NCI-H1436 (cell line): Measurements from ENCODE around the gene STXBP6.

Source experiments
- DNase-seq: peaks from one replicate; lab custom pipeline; 2025; lab: John Stamatoyannopoulos, UW

The STXBP6 gene

GRCh38 chr14:24885410-24885913, 164.5 kb downstream of the STXBP6 start:
- DNase-seq, result no peak

GRCh38 chr14:24883576-24883975, 166.4 kb downstream of the STXBP6 start:
- DNase-seq, result no peak

GRCh38 chr14:24881116-24881893, 168.6 kb downstream of the STXBP6 start:
- no peak for DNase-seq

- no peak for DNase-seq
Observed at GRCh38 chr14:24880689-24881088, 169.3 kb downstream of the STXBP6 start.

GRCh38 chr14:24879661-24880386, 170.1 kb downstream of the STXBP6 start:
- no peak for DNase-seq

- DNase-seq, result no peak
Observed at GRCh38 chr14:24876996-24877395, 173.0 kb downstream of the STXBP6 start.

GRCh38 chr14:24875991-24876878, 173.7 kb downstream of the STXBP6 start:
- DNase-seq, result peak; percentile 29

GRCh38 chr14:24875203-24875838, 174.6 kb downstream of the STXBP6 start:
- no peak for DNase-seq

- no peak for DNase-seq
Observed at GRCh38 chr14:24874514-24875202, 175.3 kb downstream of the STXBP6 start.

- DNase-seq, result no peak
Observed at GRCh38 chr14:24873551-24873950, 176.4 kb downstream of the STXBP6 start.

- no peak for DNase-seq
Observed at GRCh38 chr14:24870949-24871701, 178.8 kb downstream of the STXBP6 start.

- no peak for DNase-seq
Observed at GRCh38 chr14:24868389-24868788, 181.6 kb downstream of the STXBP6 start.

GRCh38 chr14:24866067-24866639, 183.8 kb downstream of the STXBP6 start:
- DNase-seq, result no peak

GRCh38 chr14:24863968-24864684, 185.8 kb downstream of the STXBP6 start:
- DNase-seq, result no peak

- no peak for DNase-seq
Observed at GRCh38 chr14:24861083-24861630, 188.8 kb downstream of the STXBP6 start.

GRCh38 chr14:24859559-24859958, 190.4 kb downstream of the STXBP6 start:
- DNase-seq, result no peak

- DNase-seq, result no peak
Observed at GRCh38 chr14:24858684-24859083, 191.3 kb downstream of the STXBP6 start.

- no peak for DNase-seq
Observed at GRCh38 chr14:24858052-24858451, 191.9 kb downstream of the STXBP6 start.

GRCh38 chr14:24857277-24857676, 192.7 kb downstream of the STXBP6 start:
- DNase-seq, result no peak
